HG03097 (cell line): ENCODE results near the gene CLIC1.

ENCODE experiments used
- ATAC-seq: cut with Tn5 transposase; IDR thresholded peaks from one replicate; pipeline ENCODE4 v1.9.1; 2021; ENCODE audit not compliant: unreplicated experiment, low FRiP score

CLIC1 gene

GRCh38 chr6:31683591-31683990, 52.7 kb downstream of the CLIC1 start:
- no peak for ATAC-seq

DNA sequence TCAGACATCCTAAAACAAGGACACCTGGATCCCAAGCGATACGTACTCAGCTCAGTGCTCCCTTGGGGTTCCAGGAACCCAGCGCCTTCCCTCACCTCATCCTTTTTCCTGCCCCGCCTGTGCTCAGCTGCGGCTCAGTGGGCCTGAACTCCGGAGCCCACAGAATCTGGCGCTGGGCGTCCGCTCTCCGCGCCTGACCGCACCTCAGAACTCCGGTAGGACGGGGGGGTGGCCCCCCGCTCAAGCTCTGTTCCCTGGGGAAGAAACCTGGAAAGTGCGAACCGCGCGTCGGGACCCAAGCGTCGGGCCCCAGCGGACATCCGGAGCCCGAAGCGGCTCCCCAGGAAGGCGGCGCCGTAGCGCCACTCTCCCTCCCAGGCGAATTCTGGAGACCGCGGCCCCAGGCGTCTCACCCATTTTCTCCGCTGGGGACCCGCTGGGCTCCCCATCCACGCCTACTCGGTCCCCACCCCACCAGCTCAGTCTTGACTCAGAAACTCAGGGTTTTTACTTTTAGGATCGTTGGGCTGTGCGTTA, 55.1 kb downstream of the CLIC1 start:
- ATAC-seq: no peak
